Measurements from ENCODE around the gene TAF4B. TPM values are rescaled to one million over a fixed set of nuclear protein-coding genes. Genes with fewer than 3 reads are reported as not detected.

Gene TAF4B
- total and polyA plus RNA-seq, 9 of the 15 experiments (the other 6 are each of a cell fraction or from before 2014, with no cell fraction given): 4.5 to 25.3 (median 20.5) TPM

GRCh38 chr18:26307161-26307773 lies 81.0 kb downstream of the TAF4B start:
- H3K27me3 ChIP-seq (ENCODE audit: control insufficient read depth in 2 of 2, insufficient read depth in 2 of 2, low read length in 2 of 2): no peaks in the 10 kb centered on the region
- no peaks in the 10 kb centered on the region for H3K9me1 ChIP-seq (ENCODE audit: control insufficient read depth, insufficient read depth, low read length)
- in situ Hi-C loops (cut with MboI): no loop called here
- H3K36me3 ChIP-seq (ENCODE audit: control insufficient read depth, insufficient read depth, low read length): no peaks in the 10 kb centered on the region
- TF ChIP-seq SMC3 (conservative IDR thresholded peaks at IDR 0.05; ENCODE audit: insufficient read depth, low read depth, low read length): peak; percentile 72
- peak; percentile 50 to 72 (median 61) for TF ChIP-seq CTCF (IDR thresholded peaks at IDR 0.05 in 2 of 3, conservative IDR thresholded peaks at IDR 0.05 in 1 of 3; ENCODE audit: insufficient read depth in 2 of 3, low read depth in 1 of 3, low read length in 3 of 3)
- TF ChIP-seq ZSCAN29 (IDR thresholded peaks at IDR 0.05): no peak
- no peak for TF ChIP-seq NCOR1 (IDR thresholded peaks at IDR 0.05)
- TF ChIP-seq ZNF551 (CRISPR knock-in tag; IDR thresholded peaks at IDR 0.05): no peak
- TF ChIP-seq REST (IDR thresholded peaks at IDR 0.05; ENCODE audit: borderline replicate concordance): peak; percentile 45; the same call in 1 of the 2 replicates
- no peak for TF ChIP-seq REST (CRISPR knock-in tag; IDR thresholded peaks at IDR 0.05; ENCODE audit: low read depth)
- TF ChIP-seq RAD21 (CRISPR knock-in tag; conservative IDR thresholded peaks at IDR 0.05 in 1 of 2, IDR thresholded peaks at IDR 0.05 in 1 of 2): peak; percentile 54 to 67
- TF ChIP-seq ZNF280B (CRISPR knock-in tag; IDR thresholded peaks at IDR 0.05): no peak
- no peak for TF ChIP-seq GATAD2B (IDR thresholded peaks at IDR 0.05; ENCODE audit: borderline replicate concordance)
- no peak for TF ChIP-seq NFATC3 (IDR thresholded peaks at IDR 0.05)
- H3K9ac ChIP-seq (ENCODE audit: insufficient read depth in 1 of 2, low read depth in 2 of 2, low read length in 2 of 2): no peak overlapping the region
- no peak overlapping the region for H3K4me3 ChIP-seq
- CTCF ChIA-PET (ENCODE audit: low intra/inter-chr PET ratio): interaction anchor here (1.2 kb wide), 3 partner anchors 341 to 1292 kb away, joined by 3 to 5 read pairs (median 5); no protein-coding TSS in a partner anchor
- H3K79me2 ChIP-seq (ENCODE audit: control insufficient read depth, insufficient read depth, low read length): no peaks in the 10 kb centered on the region
- H4K20me1 ChIP-seq (replicated peaks; ENCODE audit: control insufficient read depth, insufficient read depth, low read length): no peaks in the 10 kb centered on the region
- H3K9me3 ChIP-seq (replicated peaks; ENCODE audit: control insufficient read depth, insufficient read depth, low read depth, low read length): no peaks in the 10 kb centered on the region
- no TSS peak for BruUV-seq (replicated peaks)
- H2AFZ ChIP-seq (ENCODE audit: low read depth, low read length): no peak overlapping the region
- DNase-seq (ENCODE audit: extremely low read depth in 1 of 4, low spot score in 3 of 4): peak; percentile 44 to 68 (median 48)
- 36% methylated on average over 3 of the region's 3 CpGs for WGBS (ENCODE audit: insufficient coverage, low coverage, missing lambda C conversion rate)
- H3K4me1 ChIP-seq (replicated peaks in 1 of 2; ENCODE audit: control insufficient read depth in 2 of 2, insufficient read depth in 2 of 2, low read length in 2 of 2): no peaks in the 10 kb centered on the region
- POLR2A ChIA-PET: interaction anchor here (0.6 to 1.1 kb wide), 2 partner anchors 16 to 20 kb away, joined by 3 read pairs; no protein-coding TSS in a partner anchor
- peak; percentile 87 for FAIRE-seq
- intact Hi-C loops (cut with micrococcal nuclease): loop anchor here (5.0 to 10.0 kb wide), 3 partner anchors 148 to 1290 kb away; no protein-coding TSS in a partner anchor
- H3K4me2 ChIP-seq (ENCODE audit: insufficient read depth, low read length): no peak overlapping the region
- peak; percentile 92 for ATAC-seq
- H3K27ac ChIP-seq (ENCODE audit: extremely low read depth, low read depth, low read length): no peak overlapping the region
